ENCODE results near the gene SLC16A4.

GRCh38 chr1:110404401-110404800 lies 13.6 kb upstream of the SLC16A4 start:
- TF ChIP-seq CTCF (IDR thresholded peaks at IDR 0.05), result no peak
- no peak for TF ChIP-seq POLR2A (IDR thresholded peaks at IDR 0.05)
- no peak for TF ChIP-seq POLR2AphosphoS5 (IDR thresholded peaks at IDR 0.05)
